SU-DHL-6 (cell line): Measurements from ENCODE around the gene OR2A7.
"Not testable (repeated sequence)": the region's sequence is repeated elsewhere in the genome, so short reads cannot be mapped to it uniquely, and the experiment has no call there.

ENCODE experiments used
- H2AFZ ChIP-seq: fragments of 200-600 bp; sonication (generic); 2 replicates; pipeline ENCODE4 v1.6.1; 2014; ENCODE audit warnings: low read depth, mild to moderate bottlenecking, moderate library complexity, mixed read lengths, antibody characterized with exemption, low read length; ENCODE audit not compliant: severe bottlenecking
- H3F3A ChIP-seq: fragments of 200-600 bp; shearing (Covaris generic); 2 replicates; pipeline ENCODE4 v1.6.0; 2016; ENCODE audit warnings: antibody characterized with exemption, mild to moderate bottlenecking; ENCODE audit not compliant: insufficient read depth
- H3K27ac ChIP-seq: fragments of 200-600 bp; sonication (generic); 2 replicates; pipeline ENCODE4 v1.5.1; 2016; ENCODE audit warnings: low read depth, mild to moderate bottlenecking, low read length, moderate library complexity, mixed read lengths
- H3K27me3 ChIP-seq: fragments of 200-600 bp; sonication (generic), shearing (Covaris generic); 2 replicates; pipeline ENCODE4 v1.6.0; 2014; ENCODE audit warnings: mild to moderate bottlenecking, low read length
- H3K36me3 ChIP-seq: fragments of 200-600 bp; sonication (generic); 2 replicates; pipeline ENCODE4 v1.6.1; 2014; ENCODE audit warnings: mild to moderate bottlenecking, low read length, mixed read lengths
- H3K4me2 ChIP-seq: fragments of 300-600, 200-600 bp; shearing (Covaris generic), sonication (generic); 2 replicates; pipeline ENCODE4 v1.6.0; 2014; ENCODE audit warnings: low read length, low read depth, mild to moderate bottlenecking; ENCODE audit not compliant: poor library complexity, severe bottlenecking
- H3K4me3 ChIP-seq: fragments of 200-600 bp; sonication (generic); 2 replicates; pipeline ENCODE4 v1.5.1; 2014; ENCODE audit warnings: antibody characterized with exemption, low read length, mild to moderate bottlenecking, mixed read lengths; ENCODE audit not compliant: insufficient read depth, poor library complexity, severe bottlenecking
- H3K79me2 ChIP-seq: fragments of 200-600 bp; sonication (generic); 2 replicates; pipeline ENCODE4 v1.6.1; 2014; ENCODE audit warnings: mild to moderate bottlenecking, low read length, moderate library complexity; ENCODE audit not compliant: insufficient read depth
- H3K9ac ChIP-seq: fragments of 200-600 bp; sonication (generic); 2 replicates; pipeline ENCODE4 v1.7.0; 2014; ENCODE audit warnings: mild to moderate bottlenecking, low read length
- H3K9me2 ChIP-seq: fragments of 200-600 bp; sonication (generic); replicated peaks from 2 replicates; pipeline ENCODE4 v1.6.1; 2014; ENCODE audit warnings: low read length; ENCODE audit not compliant: insufficient read depth
- H3K9me3 ChIP-seq: fragments of 200-600 bp; sonication (generic); 2 replicates; pipeline ENCODE4 v1.6.1; 2014; ENCODE audit warnings: low read length, mixed read lengths; ENCODE audit not compliant: insufficient read depth
- H4K20me1 ChIP-seq: fragments of 200-600 bp; sonication (generic); 2 replicates; pipeline ENCODE4 v1.6.1; 2014; ENCODE audit warnings: low read depth, mild to moderate bottlenecking, antibody characterized with exemption, low read length, moderate library complexity, mixed read lengths

OR2A7 gene, protein sequence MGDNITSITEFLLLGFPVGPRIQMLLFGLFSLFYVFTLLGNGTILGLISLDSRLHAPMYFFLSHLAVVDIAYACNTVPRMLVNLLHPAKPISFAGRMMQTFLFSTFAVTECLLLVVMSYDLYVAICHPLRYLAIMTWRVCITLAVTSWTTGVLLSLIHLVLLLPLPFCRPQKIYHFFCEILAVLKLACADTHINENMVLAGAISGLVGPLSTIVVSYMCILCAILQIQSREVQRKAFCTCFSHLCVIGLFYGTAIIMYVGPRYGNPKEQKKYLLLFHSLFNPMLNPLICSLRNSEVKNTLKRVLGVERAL

GRCh38 chr7:144264692-144265091, at the start of gene OR2A7:
Gene OR2A7 (minus strand): TSS chr7:144264792. CDS start chr7:144259628, 5,164 bp downstream.
- H3K9ac ChIP-seq, H2AFZ ChIP-seq, H3F3A ChIP-seq, H4K20me1 ChIP-seq, H3K9me2 ChIP-seq, H3K9me3 ChIP-seq, H3K4me3 ChIP-seq, H3K27ac ChIP-seq, H3K27me3 ChIP-seq, H3K79me2 ChIP-seq, H3K36me3 ChIP-seq, H3K4me2 ChIP-seq: not testable (repeated sequence)

- not testable (repeated sequence) for H3F3A ChIP-seq, H3K4me2 ChIP-seq, H3K9me2 ChIP-seq, H3K36me3 ChIP-seq, H3K4me3 ChIP-seq, H4K20me1 ChIP-seq, H3K27ac ChIP-seq, H3K79me2 ChIP-seq, H3K9ac ChIP-seq, H2AFZ ChIP-seq, H3K9me3 ChIP-seq, H3K27me3 ChIP-seq
Observed at GRCh38 chr7:144311872-144312469, 47.4 kb upstream of the OR2A7 start, which contains the start of gene OR2A1. Gene OR2A1 (plus strand): TSS chr7:144312419. CDS start chr7:144318125, 5,706 bp downstream.

- H3K79me2 ChIP-seq, H3K4me2 ChIP-seq, H3K9ac ChIP-seq, H2AFZ ChIP-seq, H3K9me2 ChIP-seq, H3K4me3 ChIP-seq, H4K20me1 ChIP-seq, H3K27ac ChIP-seq, H3F3A ChIP-seq, H3K27me3 ChIP-seq, H3K36me3 ChIP-seq, H3K9me3 ChIP-seq: not testable (repeated sequence)
Observed at GRCh38 chr7:144311218-144311617, 46.6 kb upstream of the OR2A7 start.

DNA sequence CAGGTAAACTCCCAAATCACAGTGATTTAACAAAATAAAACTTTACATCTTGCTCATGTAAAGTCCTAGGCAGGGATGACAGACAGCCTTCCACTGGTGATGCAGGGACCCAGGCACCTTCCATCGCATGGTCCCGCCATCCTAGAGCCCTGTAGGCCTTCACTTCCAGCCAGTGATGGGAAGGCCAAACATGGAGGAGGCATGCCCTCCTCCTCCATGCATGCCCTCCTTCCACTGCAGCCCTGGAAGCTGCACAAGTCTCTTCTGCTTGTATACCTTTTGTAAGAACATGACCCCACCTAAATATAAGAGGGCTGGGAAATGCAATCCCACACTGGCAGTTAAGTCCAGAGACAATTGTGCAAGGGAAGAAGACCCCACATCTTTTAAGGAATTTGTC, 45.1 kb upstream of the OR2A7 start:
- not testable (repeated sequence) for H2AFZ ChIP-seq, H3K9me2 ChIP-seq, H3K36me3 ChIP-seq, H3F3A ChIP-seq, H3K27me3 ChIP-seq, H3K4me2 ChIP-seq, H3K9me3 ChIP-seq, H3K27ac ChIP-seq, H4K20me1 ChIP-seq, H3K79me2 ChIP-seq, H3K9ac ChIP-seq, H3K4me3 ChIP-seq

DNA sequence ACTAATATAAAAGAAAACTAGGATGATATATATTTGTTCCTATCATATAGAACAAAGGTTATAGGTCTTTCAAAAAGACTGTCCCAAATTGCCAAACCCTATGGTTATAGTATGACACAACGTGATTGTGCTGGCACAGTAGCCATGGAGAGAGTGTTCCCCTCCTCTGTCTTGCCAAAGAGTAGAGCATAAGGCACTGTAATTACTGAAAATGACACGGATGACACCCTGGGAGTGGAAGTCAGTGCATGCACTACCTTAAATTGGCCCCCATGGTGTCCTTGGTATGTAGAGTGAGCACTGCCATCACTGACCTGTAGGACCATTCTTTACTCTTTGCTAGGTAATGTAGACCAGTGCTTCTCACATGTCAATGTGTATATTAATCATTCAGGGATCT, 40.6 kb upstream of the OR2A7 start:
- not testable (repeated sequence) for H3K79me2 ChIP-seq, H3K27me3 ChIP-seq, H3K36me3 ChIP-seq, H3K9me3 ChIP-seq, H3K9me2 ChIP-seq, H3F3A ChIP-seq, H3K4me2 ChIP-seq, H3K27ac ChIP-seq, H3K4me3 ChIP-seq, H2AFZ ChIP-seq, H3K9ac ChIP-seq, H4K20me1 ChIP-seq

GRCh38 chr7:144303607-144304006, 39.0 kb upstream of the OR2A7 start:
- H3K27ac ChIP-seq, H4K20me1 ChIP-seq, H3K4me2 ChIP-seq, H3F3A ChIP-seq, H3K27me3 ChIP-seq, H3K9me2 ChIP-seq, H3K4me3 ChIP-seq, H2AFZ ChIP-seq, H3K9me3 ChIP-seq, H3K79me2 ChIP-seq, H3K36me3 ChIP-seq, H3K9ac ChIP-seq: not testable (repeated sequence)

GRCh38 chr7:144302578-144303303, 38.1 kb upstream of the OR2A7 start:
- H3K4me3 ChIP-seq, H3K79me2 ChIP-seq, H3K9me2 ChIP-seq, H3F3A ChIP-seq, H3K9me3 ChIP-seq, H3K27ac ChIP-seq, H3K36me3 ChIP-seq, H4K20me1 ChIP-seq, H3K27me3 ChIP-seq, H3K4me2 ChIP-seq, H3K9ac ChIP-seq, H2AFZ ChIP-seq: not testable (repeated sequence)
